ENCODE results near the gene AKT3.

GRCh38 chr1:243438815-243439214 lies 411.2 kb downstream of the AKT3 start:
- TF ChIP-seq CTCF (IDR thresholded peaks at IDR 0.05) = no peak
- no peak for TF ChIP-seq EZH2phosphoT487 (IDR thresholded peaks at IDR 0.05)
- TF ChIP-seq EZH2 (IDR thresholded peaks at IDR 0.05) = no peak

All from neural progenitor cell (in vitro differentiated cells).